H1 (cell line): Measurements from ENCODE around the gene STX17. TPM values are rescaled to one million over a fixed set of nuclear protein-coding genes. Genes with fewer than 3 reads are reported as not detected.

ENCODE experiments used
- CTCF ChIA-PET: fragments of 300-600 bp; sonication (Branson Sonifier 250); formaldehyde crosslinking; loops from one replicate; lab custom pipeline; 2021; ENCODE audit not compliant: partially characterized antibody; lab: Charles Lee
- POLR2A ChIA-PET: fragments of 300-600 bp; sonication (Branson Sonifier 250); formaldehyde crosslinking; loops from one replicate; lab custom pipeline; 2021; ENCODE audit warnings: inconsistent platforms; ENCODE audit not compliant: partially characterized antibody; lab: Charles Lee
- DNase-seq, 2 experiments: peaks; one replicate each; pipeline versions ENCODE4 v3.0.0 to v3.0.0-alpha.2; 2010 to 2022; ENCODE audit warnings: low spot score in 2 of 2, low read depth in 1 of 2, mixed read lengths in 1 of 2
- FAIRE-seq: peaks from 2 replicates; lab custom pipeline; 2011; peaks lifted over from hg19 to GRCh38; lab: Jason Lieb, UNC
- H2AFZ ChIP-seq: 2 replicates; pipeline ENCODE4 v1.8.1; 2012; ENCODE audit warnings: low read length, inconsistent platforms
- H2AK5ac ChIP-seq: 2 replicates; pipeline ENCODE4 v1.6.1; 2013; ENCODE audit warnings: low read depth, low read length
- H2BK120ac ChIP-seq: replicated peaks from 2 replicates; pipeline ENCODE3; 2013; ENCODE audit warnings: low read depth, low read length, inconsistent platforms
- H2BK12ac ChIP-seq: 2 replicates; pipeline ENCODE4 v1.6.1; 2013; ENCODE audit warnings: low read depth, low read length
- H2BK15ac ChIP-seq: 2 replicates; pipeline ENCODE4 v1.6.1; 2013; ENCODE audit warnings: low read length
- H2BK20ac ChIP-seq: 2 replicates; pipeline ENCODE4 v1.6.1; 2013; ENCODE audit warnings: low read length
- H2BK5ac ChIP-seq: 2 replicates; pipeline ENCODE4 v1.6.1; 2013; ENCODE audit warnings: low read depth, low read length
- H3K14ac ChIP-seq: 2 replicates; pipeline ENCODE4 v1.6.1; 2013; ENCODE audit warnings: inconsistent platforms; ENCODE audit not compliant: insufficient read length
- H3K18ac ChIP-seq: 2 replicates; pipeline ENCODE4 v1.6.1; 2013; ENCODE audit warnings: low read length; ENCODE audit errors: extremely low read depth
- H3K23ac ChIP-seq: 2 replicates; pipeline ENCODE4 v1.6.1; 2013; ENCODE audit warnings: inconsistent platforms; ENCODE audit not compliant: insufficient read length
- H3K23me2 ChIP-seq: 2 replicates; pipeline ENCODE4 v1.6.1; 2013; ENCODE audit warnings: low read depth, low read length
- H3K27ac ChIP-seq: 2 replicates; pipeline ENCODE4 v1.6.1; 2011; ENCODE audit warnings: low read depth, low read length, inconsistent platforms
- H3K27me3 ChIP-seq, 4 experiments: replicated peaks in 1 of 4; 1 replicate in 1 of 4; 2 replicates in 3 of 4; pipeline versions ENCODE4 v1.6.1 to v1.8.1; 2011 to 2013; ENCODE audit warnings: low read length in 3 of 4, mild to moderate bottlenecking in 3 of 4, inconsistent platforms in 2 of 4, mixed read lengths in 2 of 4, moderate library complexity in 1 of 4; ENCODE audit not compliant: control insufficient read depth in 3 of 4, insufficient read depth in 3 of 4; ENCODE audit errors: extremely low read depth in 1 of 4
- H3K36me3 ChIP-seq, 4 experiments: 2 replicates each; pipeline versions ENCODE4 v1.6.1 to v1.8.1; 2011 to 2013; ENCODE audit warnings: mild to moderate bottlenecking in 4 of 4, low read length in 3 of 4, moderate library complexity in 2 of 4, control low read depth in 1 of 4, inconsistent platforms in 1 of 4; ENCODE audit not compliant: insufficient read depth in 4 of 4, control insufficient read depth in 2 of 4
- H3K4ac ChIP-seq: replicated peaks from 2 replicates; pipeline ENCODE3; 2013; ENCODE audit warnings: low read length, low read depth, mixed read lengths, inconsistent platforms; ENCODE audit not compliant: insufficient read length
- H3K4me1 ChIP-seq, 4 experiments: replicated peaks in 1 of 4; 1 replicate in 1 of 4; 2 replicates in 3 of 4; pipeline versions ENCODE4 v1.6.1 to v1.8.1; 2011 to 2013; ENCODE audit warnings: low read length in 3 of 4, inconsistent platforms in 2 of 4, mixed read lengths in 1 of 4; ENCODE audit not compliant: insufficient read depth in 4 of 4, control insufficient read depth in 3 of 4
- H3K4me2 ChIP-seq, 2 experiments: 2 replicates each; pipeline versions ENCODE4 v1.6.1 to v1.8.1; 2011 to 2013; ENCODE audit warnings: low read depth in 2 of 2, low read length in 2 of 2, control low read depth in 1 of 2, inconsistent platforms in 1 of 2, mild to moderate bottlenecking in 1 of 2; ENCODE audit not compliant: insufficient read depth in 1 of 2
- H3K4me3 ChIP-seq, 4 experiments: fragments of 200-600, 300-600 bp in 1 of 4; sonication (generic), shearing (Covaris generic), sonication (Bioruptor Twin) in 1 of 4; 2 replicates each; pipeline versions ENCODE4 v1.5.1 to v1.8.1; 2011 to 2016; ENCODE audit warnings: low read length in 4 of 4, low read depth in 3 of 4, control low read depth in 2 of 4, inconsistent platforms in 2 of 4, mild to moderate bottlenecking in 2 of 4, mixed read lengths in 1 of 4, moderate library complexity in 1 of 4; ENCODE audit not compliant: insufficient read depth in 2 of 4; ENCODE audit errors: extremely low read depth in 1 of 4
- H3K56ac ChIP-seq: replicated peaks from 2 replicates; pipeline ENCODE3; 2013; ENCODE audit warnings: low read depth, mild to moderate bottlenecking, mixed read lengths, low read length, inconsistent platforms; ENCODE audit not compliant: insufficient read length
- H3K79me1 ChIP-seq: 2 replicates; pipeline ENCODE4 v1.6.1; 2013; ENCODE audit warnings: low read depth, low read length, control low read depth
- H3K79me2 ChIP-seq, 2 experiments: 2 replicates each; pipeline versions ENCODE4 v1.6.1 to v1.8.1; 2012 to 2013; ENCODE audit warnings: low read length in 2 of 2, mild to moderate bottlenecking in 2 of 2, inconsistent platforms in 1 of 2; ENCODE audit not compliant: insufficient read depth in 2 of 2, control insufficient read depth in 1 of 2
- H3K9ac ChIP-seq, 4 experiments: replicated peaks in 1 of 4; 1 replicate in 1 of 4; 2 replicates in 3 of 4; pipeline versions ENCODE4 v1.6.1 to v1.8.1; 2011 to 2013; ENCODE audit warnings: low read depth in 3 of 4, low read length in 3 of 4, control low read depth in 2 of 4, mild to moderate bottlenecking in 2 of 4, moderate library complexity in 2 of 4, inconsistent platforms in 1 of 4; ENCODE audit errors: extremely low read depth in 1 of 4
- H3K9me3 ChIP-seq, 2 experiments: 2 replicates each; pipeline versions ENCODE4 v1.6.1 to v1.8.1; 2012 to 2013; ENCODE audit warnings: mild to moderate bottlenecking in 2 of 2, moderate library complexity in 2 of 2, control low read depth in 1 of 2, inconsistent platforms in 1 of 2, low read depth in 1 of 2, low read length in 1 of 2, mixed read lengths in 1 of 2; ENCODE audit not compliant: insufficient read depth in 2 of 2
- H4K20me1 ChIP-seq, 2 experiments: replicated peaks in 1 of 2; 2 replicates each; pipeline versions ENCODE3 to v1.8.1; 2011 to 2013; ENCODE audit warnings: inconsistent platforms in 2 of 2, low read length in 2 of 2, mild to moderate bottlenecking in 1 of 2; ENCODE audit not compliant: insufficient read depth in 2 of 2, control insufficient read depth in 1 of 2
- H4K5ac ChIP-seq: 2 replicates; pipeline ENCODE4 v1.6.1; 2013; ENCODE audit warnings: low read length, low read depth, mixed read lengths, inconsistent platforms; ENCODE audit not compliant: insufficient read length
- H4K8ac ChIP-seq: 2 replicates; pipeline ENCODE4 v1.8.0; 2013; ENCODE audit warnings: mild to moderate bottlenecking, moderate library complexity, low read length, inconsistent platforms; ENCODE audit not compliant: insufficient read depth; ENCODE audit errors: extremely low read depth
- H4K91ac ChIP-seq: replicated peaks from 2 replicates; pipeline ENCODE3; 2013; ENCODE audit warnings: low read length, mixed read lengths, inconsistent platforms; ENCODE audit not compliant: insufficient read length
- CEBPB ChIP-seq: IDR thresholded peaks from 2 replicates; pipeline ENCODE4 v1.6.1; 2012; ENCODE audit warnings: low read depth, low read length
- CHD2 ChIP-seq: IDR thresholded peaks from 2 replicates; pipeline ENCODE4 v1.6.1; 2012; ENCODE audit warnings: low read length, improper control_type of control experiment
- GABPA ChIP-seq: IDR thresholded peaks from 2 replicates; pipeline ENCODE4 v1.6.1; 2011; ENCODE audit warnings: mild to moderate bottlenecking, low read length, moderate library complexity, borderline replicate concordance; ENCODE audit not compliant: insufficient read depth
- GTF2F1 ChIP-seq: IDR thresholded peaks from 2 replicates; pipeline ENCODE4 v1.6.1; 2012; ENCODE audit warnings: low read depth, low read length, improper control_type of control experiment, borderline replicate concordance
- HDAC6 ChIP-seq: IDR thresholded peaks from one replicate; pipeline ENCODE4 v1.7.1; 2012; ENCODE audit warnings: low read depth, mild to moderate bottlenecking, inconsistent platforms, low read length, moderate library complexity
- POLR2A ChIP-seq, 2 experiments: IDR thresholded peaks; 1 replicate in 1 of 2; 2 replicates in 1 of 2; pipeline ENCODE4 v1.6.1; 2011; ENCODE audit warnings: low read depth in 2 of 2, low read length in 2 of 2, mild to moderate bottlenecking in 2 of 2; ENCODE audit errors: control extremely low read depth in 1 of 2
- POLR2AphosphoS5 ChIP-seq: IDR thresholded peaks from 2 replicates; pipeline ENCODE4 v1.6.1; 2011; ENCODE audit warnings: low read depth, low read length
- SIRT6 ChIP-seq: IDR thresholded peaks from one replicate; pipeline ENCODE4 v1.7.1; 2012; ENCODE audit warnings: low read length, inconsistent platforms
- SIX5 ChIP-seq: IDR thresholded peaks from 2 replicates; pipeline ENCODE4 v1.6.1; 2011; ENCODE audit warnings: mild to moderate bottlenecking, low read depth, low read length
- SP4 ChIP-seq: IDR thresholded peaks from 2 replicates; pipeline ENCODE4 v1.6.1; 2012; ENCODE audit warnings: low read length, inconsistent platforms
- WGBS, 2 experiments: shearing (Covaris generic) in 1 of 2; methylation state at CpG; one replicate each; pipeline versions ENCODE4 v1.1.6 to v1.1.7; 2013 to 2015; ENCODE audit warnings: low lambda C conversion rate in 2 of 2, mixed read lengths in 2 of 2, inconsistent platforms in 1 of 2, low coverage in 1 of 2, missing lambda C conversion rate in 1 of 2; ENCODE audit not compliant: insufficient replicate concordance in 2 of 2, insufficient coverage in 1 of 2, insufficient read length in 1 of 2; ENCODE audit errors: extremely low coverage in 1 of 2, missing lambda C conversion rate in 1 of 2; 5-methylcytosine and 5-hydroxymethylcytosine counted together
- polyA plus RNA-seq, 7 experiments: library from polyadenylated mRNA; depleted of rRNA in 3 of 7; stranded (reverse) in 5 of 7; unstranded in 2 of 7; fragments of >200 nt in 5 of 7; fragments of 200-250 nt in 2 of 7; gene quantifications; 1 replicate in 5 of 7; 2 replicates in 1 of 7; 4 replicates in 1 of 7; pipeline versions ENCODE4 v1.2.1 to v1.2.3, GENCODE V29; 2011 to 2013; ENCODE audit warnings: missing spikeins in 2 of 7, mixed read lengths in 2 of 7
- total RNA-seq: library from RNA; stranded (reverse); fragmentation: NEBNext Ultra II Directional; extraction: Animal tissue kit (Norgen Biotek cat#: 25700); gene quantifications from 2 replicates; pipeline ENCODE4 v1.2.1, GENCODE V29; 2021
- TF ChIP-seq, protein P1 (sequence below), 3 experiments: IDR thresholded peaks; 1 replicate in 2 of 3; 2 replicates in 1 of 3; pipeline versions ENCODE4 v1.5.1 to v1.6.1; 2011; ENCODE audit warnings: low read length in 3 of 3, mild to moderate bottlenecking in 3 of 3, inconsistent platforms in 2 of 3, low read depth in 1 of 3, moderate library complexity in 1 of 3; ENCODE audit not compliant: insufficient read depth in 1 of 3; ENCODE audit errors: control extremely low read depth in 1 of 3
- TF ChIP-seq, protein P2 (sequence below): IDR thresholded peaks from 2 replicates; pipeline ENCODE4 v1.6.1; 2011; ENCODE audit warnings: low read depth, mild to moderate bottlenecking, low read length; ENCODE audit not compliant: insufficient read depth

Gene STX17
- total and polyA plus RNA-seq, 2 of the 8 experiments (the other 6 are each of a cell fraction or from before 2014, with no cell fraction given), result 4.5 to 16.3 TPM

DNA sequence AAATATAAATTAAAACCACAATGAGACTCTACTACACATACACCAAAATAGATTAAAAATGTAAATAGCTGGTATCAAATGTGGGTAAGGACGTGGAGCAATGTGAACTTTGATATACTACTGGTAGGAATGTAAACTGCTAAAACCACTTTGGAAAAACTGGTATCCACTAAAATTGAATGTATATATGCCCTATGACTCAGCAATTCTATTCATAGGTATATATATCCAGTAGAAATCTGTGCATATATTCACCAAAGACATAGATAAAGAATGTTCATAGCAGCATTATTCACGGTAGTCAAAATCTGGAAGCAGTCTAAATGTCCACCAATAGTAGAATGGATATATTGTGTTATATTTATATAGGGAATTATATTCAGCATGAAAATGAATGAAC lies 107.1 kb downstream of the STX17 start:
- Histone ChIP-seq H3K56ac (no peak overlapping the region), H3K4me2 (no peak overlapping the region), H4K5ac (no peak overlapping the region), H3K79me2 (no peaks in the 10 kb centered on the region), H2AFZ (no peak overlapping the region), H2BK20ac (no peak overlapping the region), H3K4me3 (no peak overlapping the region), H2BK12ac (no peak overlapping the region), H3K27ac (no peak overlapping the region), H2AK5ac (no peak overlapping the region), H3K23me2 (no peaks in the 10 kb centered on the region), H4K8ac (no peak overlapping the region), H3K36me3 (no peaks in the 10 kb centered on the region), H4K91ac (no peak overlapping the region), H3K18ac (no peak overlapping the region), H3K9me3 (no peaks in the 10 kb centered on the region), H3K79me1 (no peaks in the 10 kb centered on the region), H2BK15ac (no peak overlapping the region), H3K9ac (no peak overlapping the region), H3K23ac (no peak overlapping the region), H2BK5ac (no peak overlapping the region), H2BK120ac (no peak overlapping the region), H3K14ac (no peak overlapping the region), H3K4me1 (no peaks in the 10 kb centered on the region), H4K20me1 (peaks cover 0 to 2% of the 10 kb centered on the region in 2 experiments), H3K4ac (no peak overlapping the region), H3K27me3 (no peaks in the 10 kb centered on the region)
- WGBS, 2 experiments, result 89% methylated on average over 2 of the region's 2 CpGs; no CpG with 5 or more reads in 1 of the 2 experiments
- FAIRE-seq, result no peak
- DNase-seq, result no peak
- ChIA-PET CTCF (interaction anchor here (0.7 to 2.6 kb wide), 6 partner anchors 8 to 464 kb away, joined by 3 to 9 read pairs (median 4); no protein-coding TSS in a partner anchor), POLR2A (interaction anchor here (0.6 kb wide), 1 partner anchor 863 kb away, joined by 4 read pairs; no protein-coding TSS in a partner anchor)
- TF ChIP-seq POLR2A (IDR thresholded peaks at IDR 0.05; ENCODE audit: control extremely low read depth in 1 of 2, low read depth in 2 of 2, low read length in 2 of 2) (no peak), HDAC6 (no peak), SP4 (no peak), CHD2 (no peak), GABPA (no peak), SIRT6 (no peak), GTF2F1 (no peak), POLR2AphosphoS5 (no peak), CEBPB (no peak), SIX5 (no peak)
- TF ChIP-seq, protein P1, sequence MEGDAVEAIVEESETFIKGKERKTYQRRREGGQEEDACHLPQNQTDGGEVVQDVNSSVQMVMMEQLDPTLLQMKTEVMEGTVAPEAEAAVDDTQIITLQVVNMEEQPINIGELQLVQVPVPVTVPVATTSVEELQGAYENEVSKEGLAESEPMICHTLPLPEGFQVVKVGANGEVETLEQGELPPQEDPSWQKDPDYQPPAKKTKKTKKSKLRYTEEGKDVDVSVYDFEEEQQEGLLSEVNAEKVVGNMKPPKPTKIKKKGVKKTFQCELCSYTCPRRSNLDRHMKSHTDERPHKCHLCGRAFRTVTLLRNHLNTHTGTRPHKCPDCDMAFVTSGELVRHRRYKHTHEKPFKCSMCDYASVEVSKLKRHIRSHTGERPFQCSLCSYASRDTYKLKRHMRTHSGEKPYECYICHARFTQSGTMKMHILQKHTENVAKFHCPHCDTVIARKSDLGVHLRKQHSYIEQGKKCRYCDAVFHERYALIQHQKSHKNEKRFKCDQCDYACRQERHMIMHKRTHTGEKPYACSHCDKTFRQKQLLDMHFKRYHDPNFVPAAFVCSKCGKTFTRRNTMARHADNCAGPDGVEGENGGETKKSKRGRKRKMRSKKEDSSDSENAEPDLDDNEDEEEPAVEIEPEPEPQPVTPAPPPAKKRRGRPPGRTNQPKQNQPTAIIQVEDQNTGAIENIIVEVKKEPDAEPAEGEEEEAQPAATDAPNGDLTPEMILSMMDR (IDR thresholded peaks at IDR 0.05; ENCODE audit: control extremely low read depth in 1 of 3, insufficient read depth in 1 of 3, low read depth in 1 of 3, low read length in 3 of 3), result no peak
- TF ChIP-seq, protein P2, sequence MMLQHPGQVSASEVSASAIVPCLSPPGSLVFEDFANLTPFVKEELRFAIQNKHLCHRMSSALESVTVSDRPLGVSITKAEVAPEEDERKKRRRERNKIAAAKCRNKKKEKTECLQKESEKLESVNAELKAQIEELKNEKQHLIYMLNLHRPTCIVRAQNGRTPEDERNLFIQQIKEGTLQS, result no peak
